22Rv1 (cell line): ENCODE results near the gene RHEBL1.

ENCODE experiments used
- CTCF ChIP-seq: fragments of 450-650 bp; IDR thresholded peaks from 2 replicates; pipeline ENCODE4 v1.5.1; 2017; ENCODE audit warnings: mild to moderate bottlenecking
- ZFX ChIP-seq: fragments of 450-650 bp; IDR thresholded peaks from 2 replicates; pipeline ENCODE4 v1.6.1; 2017; ENCODE audit warnings: antibody characterized with exemption, borderline replicate concordance

DNA sequence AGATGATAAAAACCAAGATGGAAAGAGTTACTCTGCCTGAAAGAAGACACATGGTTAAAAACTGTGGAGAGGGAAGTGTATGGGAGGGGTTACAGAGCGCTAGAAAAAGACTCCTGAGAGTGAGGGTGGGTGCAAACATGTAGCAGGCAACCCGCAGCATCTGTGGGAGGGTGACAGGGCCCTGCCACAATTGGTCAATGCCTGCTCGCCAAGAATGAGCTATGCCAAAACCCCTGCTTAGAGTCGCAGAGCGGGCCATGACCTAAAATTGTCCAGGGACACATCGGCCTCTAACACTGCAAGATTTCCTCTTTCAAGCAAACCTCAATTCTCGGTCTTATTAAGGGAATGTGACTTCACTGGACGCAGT is 51.9 kb downstream of the RHEBL1 start:
- TF ChIP-seq CTCF (no peak), ZFX (no peak)
